Esophagus muscularis mucosa (tissue), 3 donors: ENCODE measurements around the gene ZNF423.

Experiments
- CTCF ChIP-seq, 3 experiments: fragments of 200-600 bp in 2 of 3; fragments of 450-650 bp in 1 of 3; sonication (generic) in 2 of 3; IDR thresholded peaks; one replicate each; pipeline ENCODE4 v1.5.1; 2017 to 2019; ENCODE audit warnings: antibody characterized with exemption in 3 of 3, mild to moderate bottlenecking in 2 of 3, moderate library complexity in 1 of 3
- POLR2A ChIP-seq: fragments of 450-650 bp; IDR thresholded peaks from one replicate; pipeline ENCODE4 v1.6.1; 2017; ENCODE audit warnings: antibody characterized with exemption, moderate library complexity, mild to moderate bottlenecking, low read depth
- POLR2AphosphoS5 ChIP-seq, 2 donors: sonication (generic); formaldehyde crosslinking; IDR thresholded peaks; one replicate each; pipeline ENCODE4 v1.6.1; 2017; ENCODE audit warnings: antibody characterized with exemption in 2 of 2

- no peak for TF ChIP-seq CTCF (IDR thresholded peaks at IDR 0.05)
- TF ChIP-seq POLR2A: no peak
- no peak for TF ChIP-seq POLR2AphosphoS5 (IDR thresholded peaks at IDR 0.05)
These were observed 27.4 kb upstream of the ZNF423 start for GRCh38 chr16:49883076-49884014.
